HepG2 (cell line): Measurements from ENCODE around the gene CLDN14. TPM values are rescaled to one million over a fixed set of nuclear protein-coding genes. Genes with fewer than 3 reads are reported as not detected.

Experiments
- ATAC-seq: fragments of 200-7000 bp; cut with Tn5 transposase; 3 replicates; pipeline ENCODE4 v1.9.1; 2020; ENCODE audit warnings: mild to moderate bottlenecking, moderate library complexity
- BruUV-seq: library from RNA; stranded (reverse); fragments of 400-500 nt; replicated peaks from 2 replicates; lab custom pipeline; 2021; lab: Mats Ljungman, UMichigan
- CTCF ChIA-PET: fragments of 300-600 bp; formaldehyde crosslinking; extraction: SDS; loops from one replicate; lab custom pipeline; 2021; ENCODE audit warnings: low total read pairs, inconsistent platforms, low intra/inter-chr PET ratio; lab: Yijun Ruan, JAX
- POLR2A ChIA-PET: fragments of 350-600 bp; sonication (Branson Sonifier 250); formaldehyde crosslinking; loops from one replicate; lab custom pipeline; 2020; ENCODE audit warnings: antibody characterized with exemption, inconsistent platforms; lab: Yijun Ruan, JAX
- DNase-seq: peaks from one replicate; pipeline ENCODE4 v3.0.0-alpha.2; 2015; ENCODE audit warnings: low spot score
- FAIRE-seq: peaks from 3 replicates; lab custom pipeline; 2011; peaks lifted over from hg19 to GRCh38; lab: Jason Lieb, UNC
- H2AFZ ChIP-seq: one replicate; pipeline ENCODE4 v1.6.1; 2011; ENCODE audit warnings: low read length, inconsistent platforms
- H3K27ac ChIP-seq: fragments of 300-600 bp; 3 replicates; pipeline ENCODE4 v1.8.0; 2011; ENCODE audit warnings: mixed run types, mild to moderate bottlenecking, mixed read lengths, low read length, inconsistent platforms; ENCODE audit not compliant: insufficient read depth; ENCODE audit errors: extremely low read length
- H3K27me3 ChIP-seq, 2 experiments: fragments of 200-600 bp in 1 of 2; 2 replicates in 1 of 2; 3 replicates in 1 of 2; pipeline versions ENCODE4 v1.6.0 to v1.8.0; 2011; ENCODE audit warnings: low read length in 2 of 2, mild to moderate bottlenecking in 2 of 2, moderate library complexity in 2 of 2, inconsistent platforms in 1 of 2; ENCODE audit not compliant: insufficient read depth in 2 of 2, control insufficient read depth in 1 of 2
- H3K36me3 ChIP-seq, 2 experiments: fragments of 200-600 bp in 1 of 2; replicated peaks in 1 of 2; 2 replicates in 1 of 2; 3 replicates in 1 of 2; pipeline versions ENCODE4 v1.5.1 to v1.8.0; 2011; ENCODE audit warnings: low read length in 2 of 2, inconsistent platforms in 1 of 2; ENCODE audit not compliant: insufficient read depth in 2 of 2, control insufficient read depth in 1 of 2
- H3K4me1 ChIP-seq: 2 replicates; pipeline ENCODE4 v1.5.1; 2012; ENCODE audit warnings: low read length, inconsistent platforms; ENCODE audit not compliant: insufficient read depth
- H3K4me2 ChIP-seq: 2 replicates; pipeline ENCODE4 v1.6.0; 2011; ENCODE audit warnings: low read depth, low read length, inconsistent platforms
- H3K4me3 ChIP-seq, 3 experiments: fragments of 200-600 bp in 1 of 3; sonication (generic), shearing (Covaris generic) in 1 of 3; replicated peaks in 1 of 3; 2 replicates each; pipeline ENCODE4 v1.5.1; 2011 to 2016; ENCODE audit warnings: low read length in 3 of 3, inconsistent platforms in 2 of 3, low read depth in 2 of 3, mild to moderate bottlenecking in 2 of 3, control low read depth in 1 of 3, mixed read lengths in 1 of 3; ENCODE audit not compliant: insufficient read depth in 1 of 3
- H3K79me2 ChIP-seq: one replicate; pipeline ENCODE4 v1.6.1; 2011; ENCODE audit warnings: low read length, inconsistent platforms; ENCODE audit not compliant: insufficient read depth
- H3K9ac ChIP-seq: 2 replicates; pipeline ENCODE4 v1.6.0; 2011; ENCODE audit warnings: mild to moderate bottlenecking, low read depth, low read length, inconsistent platforms; ENCODE audit not compliant: insufficient read depth
- H3K9me3 ChIP-seq: 2 replicates; pipeline ENCODE4 v1.5.1; 2012; ENCODE audit warnings: mild to moderate bottlenecking, low read length
- H4K20me1 ChIP-seq: 2 replicates; pipeline ENCODE4 v1.6.0; 2011; ENCODE audit warnings: inconsistent platforms, mild to moderate bottlenecking, low read length, moderate library complexity; ENCODE audit not compliant: insufficient read depth
- AFF4 ChIP-seq: sonication (generic); formaldehyde crosslinking; IDR thresholded peaks from 2 replicates; pipeline ENCODE4 v1.4.0; 2020; ENCODE audit warnings: missing genetic modification reagents
- ATF7 ChIP-seq, 2 experiments: fragments of 450-650 bp in 1 of 2; sonication (generic) in 1 of 2; formaldehyde crosslinking in 1 of 2; IDR thresholded peaks; 2 replicates each; pipeline versions ENCODE4 v1.4.0 to v1.6.1; 2016 to 2020; ENCODE audit warnings: antibody characterized with exemption in 1 of 2, mild to moderate bottlenecking in 1 of 2, missing genetic modification reagents in 1 of 2
- ATRX ChIP-seq: sonication (generic); formaldehyde crosslinking; IDR thresholded peaks from 2 replicates; pipeline ENCODE4 v1.4.0; 2020; ENCODE audit warnings: missing genetic modification reagents, borderline replicate concordance
- FOSL2 ChIP-seq: sonication (generic); formaldehyde crosslinking; IDR thresholded peaks from 2 replicates; pipeline ENCODE4 v1.4.0; 2020; ENCODE audit warnings: missing genetic modification reagents
- FOXA3 ChIP-seq: IDR thresholded peaks from 2 replicates; pipeline ENCODE4 v1.6.1; 2016; ENCODE audit warnings: missing genetic modification reagents, missing compliant biosample characterization
- LCORL ChIP-seq, 2 experiments: fragments of 450-650 bp in 1 of 2; sonication (generic) in 1 of 2; formaldehyde crosslinking in 1 of 2; IDR thresholded peaks; 2 replicates each; pipeline versions ENCODE4 v1.5.0 to v1.6.1; 2017 to 2020; ENCODE audit warnings: antibody characterized with exemption in 1 of 2, missing genetic modification reagents in 1 of 2
- MAZ ChIP-seq, 2 experiments: sonication (generic) in 1 of 2; formaldehyde crosslinking in 1 of 2; IDR thresholded peaks; 2 replicates each; pipeline versions ENCODE4 v1.5.0 to v1.6.1; 2012 to 2020; ENCODE audit warnings: low read depth in 2 of 2, mild to moderate bottlenecking in 2 of 2, borderline replicate concordance in 1 of 2, improper control_type of control experiment in 1 of 2, low read length in 1 of 2, missing genetic modification reagents in 1 of 2, moderate library complexity in 1 of 2
- SP1 ChIP-seq, 2 experiments: fragments of 450-650 bp in 1 of 2; sonication (generic) in 1 of 2; formaldehyde crosslinking in 1 of 2; IDR thresholded peaks; 2 replicates each; pipeline versions ENCODE4 v1.4.0 to v1.6.1; 2016 to 2020; ENCODE audit warnings: missing genetic modification reagents in 1 of 2
- TERF1 ChIP-seq: sonication (generic); formaldehyde crosslinking; IDR thresholded peaks from 2 replicates; pipeline ENCODE4 v1.8.0; 2022; ENCODE audit warnings: mild to moderate bottlenecking, missing genetic modification reagents, moderate library complexity
- XBP1 ChIP-seq: sonication (generic); formaldehyde crosslinking; IDR thresholded peaks from 2 replicates; pipeline ENCODE4 v1.5.0; 2020; ENCODE audit warnings: missing genetic modification reagents
- ZNF3 ChIP-seq: IDR thresholded peaks from 2 replicates; pipeline ENCODE4 v1.7.0; 2017; ENCODE audit warnings: inconsistent platforms
- ZNF460 ChIP-seq: sonication (generic); formaldehyde crosslinking; IDR thresholded peaks from 2 replicates; pipeline ENCODE4 v1.5.1; 2020; ENCODE audit warnings: missing genetic modification reagents, mild to moderate bottlenecking, borderline replicate concordance
- ZNF629 ChIP-seq: sonication (generic); formaldehyde crosslinking; conservative IDR thresholded peaks from 2 replicates; pipeline ENCODE4 v1.5.0; 2020; ENCODE audit warnings: missing genetic modification reagents
- ZNF816 ChIP-seq: sonication (generic); formaldehyde crosslinking; IDR thresholded peaks from 2 replicates; pipeline ENCODE4 v1.8.0; 2022; ENCODE audit warnings: missing genetic modification reagents, mild to moderate bottlenecking, borderline replicate concordance
- WGBS: methylation state at CpG from one replicate; pipeline ENCODE4 v1.1.6; 2017; ENCODE audit warnings: low lambda C conversion rate; 5-methylcytosine and 5-hydroxymethylcytosine counted together
- in situ Hi-C: cut with HindIII; loops from 2 replicates; pipeline ENCODE4 v1.10.0; 2017; ENCODE audit warnings: low pct_unique_long_range_greater_than_20kb; ENCODE audit not compliant: extremely low pct_ligation_motif_present
- intact Hi-C: fragments of 100-400 bp; cut with micrococcal nuclease; formaldehyde crosslinking; loops from one replicate; pipeline ENCODE4 v1.10.0; 2022; ENCODE audit not compliant: unreplicated experiment
- polyA plus RNA-seq, 8 experiments: library from polyadenylated mRNA; depleted of rRNA in 3 of 8; stranded (reverse) in 7 of 8; unstranded in 1 of 8; fragments of >200 nt; fragmentation: Illumina TruSeq in 4 of 8; extraction: Trizol in 4 of 8; gene quantifications; 2 replicates each; pipeline versions ENCODE4 v1.2.1 to v1.2.3, GENCODE V29; 2011 to 2016; ENCODE audit warnings: low read depth in 4 of 8, missing spikeins in 1 of 8, mixed read lengths in 1 of 8; ENCODE audit not compliant: insufficient read depth in 1 of 8
- total RNA-seq, 5 experiments: library from RNA; depleted of rRNA; stranded (reverse); fragments of >200 nt; fragmentation: Illumina TruSeq; extraction: Trizol; gene quantifications; 2 replicates each; pipeline ENCODE4 v1.2.3, GENCODE V29; 2016; ENCODE audit warnings: low read depth in 1 of 5

Gene CLDN14
- total and polyA plus RNA-seq, 2 of the 13 experiments (the other 11 are each of a cell fraction or from before 2014, with no cell fraction given), result 1.1 to 1.4 TPM

GRCh38 chr21:36472377-36472776, 7.5 kb downstream of the CLDN14 start (continued):
- TF ChIP-seq AFF4 (CRISPR knock-in tag) (no peak), ATRX (CRISPR knock-in tag) (no peak)

GRCh38 chr21:36471254-36471723, 8.6 kb downstream of the CLDN14 start:
- peak; percentile 26; the same call in 1 of the 2 replicates for TF ChIP-seq FOSL2 (CRISPR knock-in tag)
- no peak for TF ChIP-seq ATF7 (IDR thresholded peaks at IDR 0.05)
- no peak for TF ChIP-seq ATF7 (CRISPR knock-in tag; IDR thresholded peaks at IDR 0.05)
- TF ChIP-seq FOXA3 (CRISPR knock-in tag), result 0 out of 2 replicates have a peak, but pooled peaks have one; percentile 19
- no peak for TF ChIP-seq TERF1 (CRISPR knock-in tag)
- TF ChIP-seq LCORL (IDR thresholded peaks at IDR 0.05), result no peak
- 0 out of 2 replicates have a peak, but pooled peaks have one; percentile 23 for TF ChIP-seq LCORL (CRISPR knock-in tag; IDR thresholded peaks at IDR 0.05)
- TF ChIP-seq ZNF3 (CRISPR knock-in tag), result 0 out of 2 replicates have a peak, but pooled peaks have one; percentile 33
- TF ChIP-seq SP1 (IDR thresholded peaks at IDR 0.05), result no peak
- TF ChIP-seq SP1 (CRISPR knock-in tag; IDR thresholded peaks at IDR 0.05), result no peak
- TF ChIP-seq XBP1 (CRISPR knock-in tag), result no peak
- TF ChIP-seq MAZ (IDR thresholded peaks at IDR 0.05; ENCODE audit: borderline replicate concordance, low read depth, low read length), result no peak
- no peak for TF ChIP-seq MAZ (CRISPR knock-in tag; IDR thresholded peaks at IDR 0.05; ENCODE audit: low read depth)
- TF ChIP-seq ZNF460 (CRISPR knock-in tag), result no peak
- TF ChIP-seq ZNF816 (CRISPR knock-in tag), result no peak
- TF ChIP-seq ZNF629 (CRISPR knock-in tag), result no peak
- Histone ChIP-seq H3K27ac (no peak overlapping the region), H3K9ac (no peak overlapping the region), H3K27me3 (no peaks in the 10 kb centered on the region), H3K4me3 (no peak overlapping the region), H4K20me1 (no peaks in the 10 kb centered on the region), H3K9me3 (no peaks in the 10 kb centered on the region), H3K36me3 (no peaks in the 10 kb centered on the region), H2AFZ (no peak overlapping the region), H3K79me2 (no peaks in the 10 kb centered on the region), H3K4me2 (no peak overlapping the region), H3K4me1 (peaks cover 34% of the 10 kb centered on the region)
- ATAC-seq (peak; percentile 71), DNase-seq (peak; percentile 40), FAIRE-seq (no peak)
- intact Hi-C loops, result no loop called here
- no TSS peak for BruUV-seq
- ChIA-PET POLR2A (interaction anchor here (1.5 kb wide), 1 partner anchor 9 kb away, joined by 8 read pairs; the partner anchor contains the start of gene CLDN14), CTCF (no interaction called here)
- WGBS, result 27% methylated on average over 1 of the region's 1 CpG
- in situ Hi-C loops, result no loop called here
